Erythroblast (primary cell): ENCODE data around the gene ANKMY1.
"Not testable (repeated sequence)": the region's sequence is repeated elsewhere in the genome, so short reads cannot be mapped to it uniquely, and the experiment has no call there.

ENCODE experiments used
- GATA1 ChIP-seq: IDR thresholded peaks from 2 replicates; pipeline ENCODE4 v1.6.1; 2011; ENCODE audit warnings: low read depth, mild to moderate bottlenecking, control low read depth, low read length, moderate library complexity
- POLR2A ChIP-seq: IDR thresholded peaks from 2 replicates; pipeline ENCODE4 v1.6.1; 2011; ENCODE audit warnings: mild to moderate bottlenecking, low read length

- TF ChIP-seq POLR2A, GATA1: not testable (repeated sequence)
Observed at GRCh38 chr2:240494942-240495341, 62.8 kb downstream of the ANKMY1 start.
